GM18499 (cell line): ENCODE measurements around the gene TTC7B.

ENCODE experiments used
- ATAC-seq: cut with Tn5 transposase; IDR thresholded peaks from one replicate; pipeline ENCODE4 v1.9.1; 2021; ENCODE audit warnings: moderate number of reproducible peaks; ENCODE audit not compliant: insufficient read depth, unreplicated experiment

The TTC7B gene

GRCh38 chr14:90629471-90629870, 186.8 kb downstream of the TTC7B start:
- ATAC-seq = no peak

- ATAC-seq = no peak
Measured at GRCh38 chr14:90628825-90629224, 187.4 kb downstream of the TTC7B start.

GRCh38 chr14:90627478-90627877, 188.8 kb downstream of the TTC7B start:
- ATAC-seq = no peak

- ATAC-seq = no peak
Measured at GRCh38 chr14:90626550-90626949, 189.7 kb downstream of the TTC7B start.

- no peak for ATAC-seq
Measured at GRCh38 chr14:90625445-90625844, 190.8 kb downstream of the TTC7B start.

- no peak for ATAC-seq
Measured at GRCh38 chr14:90624732-90625400, 191.4 kb downstream of the TTC7B start.

DNA sequence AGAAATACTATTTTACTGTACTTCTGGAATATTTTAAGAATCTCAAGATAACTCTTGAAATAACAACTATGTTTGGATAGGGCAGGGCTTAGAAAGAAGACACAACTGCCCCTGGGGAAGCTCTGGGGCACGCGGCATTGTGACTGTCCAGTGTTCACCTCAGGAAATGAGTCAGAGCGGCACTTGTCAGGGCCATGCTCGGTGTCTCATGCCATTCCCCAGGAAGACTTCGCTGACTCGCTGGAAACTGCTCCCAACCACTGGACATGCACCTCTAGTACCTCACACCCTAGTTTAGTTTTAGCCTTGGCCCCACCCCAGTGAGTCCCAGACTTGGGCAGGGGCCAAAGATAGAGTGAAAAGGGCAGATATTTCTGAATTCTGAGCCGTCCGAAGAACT, 192.0 kb downstream of the TTC7B start:
- no peak for ATAC-seq

GRCh38 chr14:90621201-90621600, 195.0 kb downstream of the TTC7B start:
- ATAC-seq = no peak

- no peak for ATAC-seq
Measured at GRCh38 chr14:90620568-90621077, 195.6 kb downstream of the TTC7B start.

- no peak for ATAC-seq
Measured at GRCh38 chr14:90619911-90620310, 196.3 kb downstream of the TTC7B start.

- no peak for ATAC-seq
Measured at GRCh38 chr14:90617961-90618360, 198.3 kb downstream of the TTC7B start.

GRCh38 chr14:90616881-90617280, 199.3 kb downstream of the TTC7B start:
- ATAC-seq = no peak

DNA sequence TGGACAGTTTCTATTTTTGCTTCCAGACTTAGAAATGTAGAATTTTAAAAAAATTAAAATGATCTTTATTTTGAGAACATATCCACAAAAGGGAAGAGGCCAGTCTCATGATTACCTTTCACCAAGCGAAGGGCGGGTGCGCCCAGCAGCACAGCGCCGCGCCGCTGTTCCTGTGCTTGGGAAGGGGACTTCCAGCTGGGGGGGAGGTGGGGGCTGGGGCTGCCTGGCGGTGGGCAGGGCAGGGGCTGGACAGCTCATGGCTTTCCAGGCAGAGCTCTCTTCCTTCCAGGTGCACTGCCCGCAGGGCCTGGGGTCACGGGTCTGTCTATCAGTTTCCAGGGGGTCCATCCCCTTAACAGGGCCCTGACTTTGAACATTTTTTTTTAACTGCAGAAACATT, 199.9 kb downstream of the TTC7B start:
- no peak for ATAC-seq

DNA sequence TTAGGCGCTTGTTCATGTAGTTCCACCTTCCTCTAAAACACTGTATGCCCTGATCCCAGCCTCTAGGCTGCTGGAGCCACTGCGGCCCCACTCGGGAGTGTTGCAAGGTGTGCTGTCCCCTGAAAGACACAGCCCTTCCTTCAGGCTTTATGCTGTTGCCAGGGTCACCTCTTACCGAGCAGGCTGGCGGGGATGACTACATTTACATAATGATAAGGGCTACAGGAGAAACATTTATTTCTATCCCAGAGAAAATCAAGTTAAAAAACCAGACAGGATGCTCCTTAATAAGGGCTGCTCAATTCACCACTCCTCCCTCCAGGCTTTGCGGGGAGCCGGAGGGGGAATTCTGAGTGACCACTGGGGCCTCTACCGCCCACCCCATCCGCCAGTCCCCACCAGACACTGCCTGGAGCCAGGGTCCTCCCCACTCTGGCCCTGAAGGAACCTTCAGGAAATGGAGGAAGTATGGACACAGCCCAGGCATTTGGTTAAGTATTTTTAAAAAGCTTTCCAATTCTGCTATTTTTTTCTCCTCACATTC, 200.6 kb downstream of the TTC7B start:
- no peak for ATAC-seq

DNA sequence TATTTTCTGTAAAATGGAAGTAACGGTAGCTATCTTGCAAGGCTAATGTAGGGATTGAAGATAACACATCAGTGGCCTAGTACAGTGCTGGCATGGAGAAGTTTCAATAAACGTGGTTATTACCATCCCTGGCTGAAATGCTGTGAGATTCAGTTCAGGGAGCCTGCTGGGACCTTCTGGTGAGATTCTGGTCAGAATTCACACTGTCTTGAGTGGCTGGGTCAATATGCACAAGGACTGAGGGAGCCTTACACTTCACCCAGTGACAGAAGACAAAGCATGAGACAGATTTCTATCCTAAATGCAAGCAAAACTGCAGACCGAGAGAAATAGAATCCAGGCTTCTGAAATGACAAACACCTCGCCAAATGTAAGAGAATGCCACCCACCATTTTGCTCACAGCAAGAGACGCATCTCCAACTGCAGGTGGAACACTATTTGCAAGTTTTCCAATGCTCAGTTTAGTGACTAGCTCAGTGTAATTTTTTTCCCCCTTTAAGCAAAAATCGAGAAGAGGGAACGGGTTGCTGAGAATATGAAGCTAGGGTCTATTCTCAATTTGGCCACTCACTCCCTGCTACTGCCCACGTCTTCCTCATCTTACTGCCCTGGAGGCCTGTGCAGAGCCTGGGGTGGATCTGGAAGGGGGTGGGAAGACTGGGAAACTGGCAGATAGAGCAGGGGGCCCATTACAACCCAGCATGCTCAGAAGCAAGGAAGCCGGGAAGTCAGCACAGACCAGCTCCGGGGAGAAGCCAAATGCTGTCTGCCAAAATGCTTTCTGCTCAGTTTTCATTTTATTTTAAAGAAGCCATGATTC, 201.3 kb downstream of the TTC7B start:
- no peak for ATAC-seq

DNA sequence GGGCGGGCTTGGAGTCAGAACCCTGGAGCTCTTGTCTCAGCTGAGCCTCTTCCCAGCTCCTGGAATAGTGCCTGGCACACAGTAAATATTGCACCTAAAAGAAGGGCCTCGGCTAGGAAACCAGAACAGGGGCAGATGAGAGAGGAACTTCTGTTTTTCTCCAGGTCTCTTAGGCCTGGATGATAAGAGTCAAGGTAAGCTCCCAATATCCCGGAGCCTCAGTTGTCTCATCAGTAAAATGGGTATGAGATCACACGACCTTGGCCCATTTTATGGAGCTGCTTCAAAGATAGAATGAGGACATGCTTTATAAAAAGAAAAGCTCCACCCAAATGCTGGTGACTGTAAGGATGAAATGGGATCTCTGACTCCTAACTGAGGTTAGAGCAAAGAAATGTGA, 202.2 kb downstream of the TTC7B start:
- ATAC-seq = no peak

DNA sequence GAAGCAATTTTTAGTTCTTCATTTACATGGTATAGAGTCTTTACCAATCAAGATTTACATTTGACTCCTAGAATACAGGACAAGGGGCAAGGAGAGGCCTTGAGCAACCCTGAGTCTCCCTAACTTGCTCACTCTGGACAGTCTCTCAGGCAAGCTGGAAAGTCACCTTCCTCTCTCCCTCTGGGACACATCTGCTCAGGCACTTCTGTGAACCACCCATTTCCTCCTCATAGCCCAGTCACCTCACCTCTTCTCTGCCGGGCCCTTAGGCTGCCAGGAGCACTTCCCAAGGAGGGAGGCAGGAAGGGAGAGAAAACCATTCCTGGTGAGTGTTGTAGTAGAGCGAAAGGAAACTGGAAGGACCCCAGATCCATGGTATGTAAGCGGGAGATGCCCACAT, 202.8 kb downstream of the TTC7B start:
- ATAC-seq = no peak

- ATAC-seq = no peak
Measured at GRCh38 chr14:90612801-90613200, 203.4 kb downstream of the TTC7B start.

GRCh38 chr14:90611936-90612335, 204.3 kb downstream of the TTC7B start:
- ATAC-seq = no peak

DNA sequence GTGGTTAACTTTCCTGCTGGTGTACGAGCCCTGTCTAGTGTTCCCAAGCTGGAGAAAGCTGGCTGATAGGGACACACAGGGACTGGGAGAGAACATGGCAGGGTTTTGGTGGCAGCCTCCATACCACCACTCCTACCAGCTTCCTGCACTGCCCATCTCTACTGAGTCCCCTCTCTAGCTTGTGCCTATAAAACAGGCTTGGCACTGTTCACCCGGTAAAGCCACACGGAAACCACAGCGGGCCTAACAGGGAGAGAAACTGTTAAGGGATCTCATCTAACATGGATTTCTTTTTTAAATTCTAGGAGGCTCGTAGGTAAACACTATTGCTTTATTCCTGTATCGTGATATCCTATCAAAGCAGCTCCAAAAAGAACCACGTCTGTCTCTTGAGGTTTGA, 204.7 kb downstream of the TTC7B start:
- ATAC-seq = no peak

DNA sequence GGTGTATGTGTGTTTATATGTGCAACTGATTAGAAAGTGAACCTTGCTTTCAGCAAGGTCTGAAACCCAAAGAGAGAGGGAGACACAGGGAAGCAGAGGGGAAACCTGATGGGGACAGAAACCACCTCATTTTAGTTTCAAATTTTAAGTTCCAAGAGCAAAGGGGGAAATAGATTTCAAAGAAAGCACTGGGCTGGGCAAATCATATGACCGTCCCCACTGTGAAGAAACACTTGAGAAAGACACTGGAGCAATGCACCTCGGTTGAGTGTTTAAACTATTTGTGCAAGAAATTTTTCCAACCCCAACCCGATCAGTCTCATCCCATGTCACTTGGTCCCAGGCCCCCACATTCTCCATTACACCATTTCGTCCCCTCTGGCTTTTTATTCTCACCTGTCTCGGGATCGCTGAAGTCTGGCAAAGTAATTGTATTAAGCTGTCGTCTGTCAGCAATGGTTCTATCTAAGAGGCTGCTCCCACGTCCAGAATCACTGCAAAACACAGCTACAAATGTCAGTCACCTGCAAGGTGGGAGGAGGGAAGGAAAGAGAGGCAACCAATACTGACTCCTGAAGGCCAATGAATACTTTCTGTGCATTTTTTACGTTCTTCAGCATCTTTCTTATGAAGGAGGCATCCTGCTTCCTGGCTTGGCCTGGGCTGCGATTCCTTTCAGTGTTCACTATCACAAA, 205.7 kb downstream of the TTC7B start:
- no peak for ATAC-seq
